Activated naive CD4-positive, alpha-beta T cell (primary cell): Measurements from ENCODE around the gene PRKRIP1.
A peak's percentile ranks its signal among the peaks of the same experiment; 100 is the strongest.
"Not testable (repeated sequence)": the region's sequence is repeated elsewhere in the genome, so short reads cannot be mapped to it uniquely, and the experiment has no call there.

Experiments used
- DNase-seq, 4 experiments: peaks; one replicate each; lab custom pipeline; 2025; lab: John Stamatoyannopoulos, UW

PRKRIP1 gene

GRCh38 chr7:102457352-102457924 lies 61.3 kb downstream of the PRKRIP1 start:
- DNase-seq, result no peak

DNA sequence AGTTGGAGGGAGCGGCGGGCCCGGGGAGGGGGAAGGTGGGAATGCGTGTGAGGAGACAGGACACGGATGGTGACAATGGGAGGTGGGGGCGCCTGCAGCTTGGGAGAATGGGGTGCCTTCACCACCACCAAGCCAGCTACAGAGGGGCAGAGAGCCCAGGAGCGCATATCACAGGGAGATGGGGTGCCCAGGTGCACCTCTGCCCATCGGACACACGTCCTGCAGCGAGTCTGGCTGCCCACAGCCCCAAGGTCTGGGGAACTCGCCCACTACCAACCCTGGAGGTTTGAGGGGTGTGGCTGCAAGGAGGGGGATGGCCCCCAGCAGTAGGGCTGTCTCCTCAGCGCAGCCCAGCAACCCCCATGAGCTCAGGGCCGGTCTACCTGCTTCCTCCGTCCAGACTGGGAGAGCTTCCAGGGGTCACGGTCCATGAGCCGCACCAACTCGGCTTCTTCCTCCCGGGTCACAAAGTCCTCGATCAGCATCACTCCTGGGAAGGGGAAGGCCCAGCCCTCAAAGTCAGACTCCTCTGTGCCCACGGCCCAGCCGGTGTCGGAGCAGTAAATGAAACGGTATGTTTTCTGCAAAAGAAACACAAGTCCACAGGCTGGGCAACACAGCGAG lies 63.2 kb downstream of the PRKRIP1 start:
- DNase-seq, result no peak

DNA sequence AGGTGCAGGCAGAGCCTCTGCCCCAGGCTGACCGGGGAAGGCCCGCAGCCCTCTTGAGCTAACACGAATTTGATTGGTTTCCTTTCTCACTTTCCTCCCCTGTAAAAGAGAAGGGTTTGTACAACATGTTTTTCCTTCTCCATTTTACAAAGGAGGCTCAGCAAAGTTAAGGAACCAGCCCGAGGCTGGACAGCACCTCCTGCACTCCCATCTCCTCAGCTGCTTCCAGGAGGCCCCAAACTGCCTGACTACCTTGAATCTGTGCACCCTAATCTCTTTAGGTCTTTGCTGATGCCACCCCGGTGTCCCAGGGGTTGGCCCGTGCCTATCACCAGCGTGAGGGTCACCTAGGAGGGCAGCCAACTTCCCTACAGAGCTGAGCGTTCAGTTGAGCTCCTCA lies 64.3 kb downstream of the PRKRIP1 start:
- DNase-seq, result no peak

- peak in 1 of 4 experiments; percentile 41 for DNase-seq
These were observed 67.8 kb downstream of the PRKRIP1 start for GRCh38 chr7:102463841-102464576.

GRCh38 chr7:102464577-102465280 lies 68.6 kb downstream of the PRKRIP1 start, which contains the start of the genes ALKBH4 and LRWD1:
TSS of gene ALKBH4 (minus strand) at chr7:102464863. CDS start at chr7:102464836, 27 bp downstream.
TSS of gene LRWD1 (plus strand) at chr7:102464984. CDS start at chr7:102465081, 97 bp downstream.
- peak; percentile 83 to 94 (median 89) for DNase-seq

GRCh38 chr7:102466097-102466496 lies 69.9 kb downstream of the PRKRIP1 start:
- DNase-seq, result no peak

- no peak for DNase-seq
These were observed 71.7 kb downstream of the PRKRIP1 start for GRCh38 chr7:102467581-102468477.

- no peak for DNase-seq
These were observed 72.6 kb downstream of the PRKRIP1 start for GRCh38 chr7:102468478-102469350.

GRCh38 chr7:102469351-102469971 lies 73.3 kb downstream of the PRKRIP1 start:
- no peak for DNase-seq

GRCh38 chr7:102469972-102470825 lies 74.0 kb downstream of the PRKRIP1 start:
- DNase-seq, result no peak

DNA sequence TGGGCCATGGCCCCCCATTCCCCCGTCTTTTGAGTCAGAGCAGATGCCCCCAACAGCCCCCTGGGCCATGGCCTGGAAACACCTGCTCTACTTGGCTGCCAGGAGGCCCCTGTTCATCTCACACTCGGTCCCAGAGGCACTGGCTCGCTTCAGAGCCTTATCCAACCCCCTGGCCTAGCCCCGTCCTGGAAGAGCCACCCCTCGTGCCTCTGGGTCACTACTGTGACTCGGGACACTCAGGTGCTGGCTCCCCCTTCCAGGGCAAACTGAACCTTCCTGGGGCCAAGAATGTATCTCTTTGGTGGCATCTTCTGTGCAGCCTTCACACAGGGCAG lies 75.6 kb downstream of the PRKRIP1 start:
- DNase-seq, result no peak

GRCh38 chr7:102472126-102473041 lies 76.2 kb downstream of the PRKRIP1 start:
- DNase-seq, result no peak

DNA sequence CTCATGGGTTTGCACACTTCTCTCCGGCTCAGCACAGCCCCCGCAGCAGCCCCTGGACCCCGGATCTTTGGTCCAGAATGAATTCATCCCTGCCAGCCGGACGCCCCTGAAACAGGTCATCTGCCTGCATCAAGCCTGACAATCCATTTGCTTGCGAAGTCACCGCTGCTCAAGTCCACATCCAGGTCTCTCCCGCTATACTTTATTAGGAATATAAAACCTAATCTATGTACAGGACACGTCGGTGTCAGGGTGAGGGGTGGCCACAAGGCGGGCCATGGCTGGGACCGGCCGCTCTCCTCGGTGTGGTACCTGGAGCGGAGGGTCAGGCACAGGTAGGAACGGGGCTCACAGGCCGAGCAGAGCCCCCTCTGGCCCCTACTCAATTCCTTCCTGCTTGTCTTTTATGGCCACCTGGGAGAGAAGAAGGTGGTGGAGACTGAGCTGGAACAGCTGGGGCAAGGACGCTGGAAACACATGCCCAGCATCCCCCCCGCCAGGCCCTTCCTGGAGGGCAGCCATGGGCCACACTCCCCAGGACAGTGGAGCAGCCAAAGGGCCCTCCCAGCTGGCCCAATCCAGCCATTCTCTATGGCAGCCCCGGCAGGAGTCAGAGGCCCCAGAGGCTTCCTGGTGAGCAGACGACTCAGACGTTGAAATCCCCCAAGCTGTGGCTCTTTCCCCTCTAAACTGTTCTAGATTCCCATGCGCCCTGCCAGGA lies 77.3 kb downstream of the PRKRIP1 start:
- no peak for DNase-seq

DNA sequence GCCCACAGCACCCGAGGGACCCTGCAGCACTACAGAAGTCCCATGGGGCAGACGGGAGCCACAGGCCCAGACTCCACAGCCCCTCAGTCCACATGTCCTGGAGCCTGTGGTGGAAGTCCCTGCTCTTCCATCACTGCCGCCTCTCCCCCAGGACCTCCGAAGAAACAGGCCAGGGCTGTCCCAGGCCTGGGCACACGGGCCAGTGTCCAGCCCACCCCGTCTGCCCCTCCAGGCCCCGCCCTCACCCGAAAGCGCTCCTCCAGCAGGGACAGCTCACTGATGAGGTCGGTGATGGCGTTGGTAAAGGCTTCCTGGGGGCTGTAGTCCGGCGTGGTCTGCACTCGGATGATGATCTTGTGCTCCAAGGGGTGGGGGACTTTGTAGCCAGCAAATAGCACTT lies 78.0 kb downstream of the PRKRIP1 start:
- DNase-seq, result not testable (repeated sequence)

- DNase-seq, result not testable (repeated sequence)
These were observed 78.7 kb downstream of the PRKRIP1 start for GRCh38 chr7:102474736-102475435.
